PFSK-1 (cell line): Measurements from ENCODE around the gene N4BP3.

Source experiments
- FOXP2 ChIP-seq: optimal IDR thresholded peaks from 2 replicates; pipeline ENCODE3; 2011; ENCODE audit warnings: borderline replicate concordance, control low read depth, inconsistent platforms; ENCODE audit not compliant: insufficient read depth; ENCODE audit errors: extremely low read length, extremely low read depth
- POLR2AphosphoS5 ChIP-seq: IDR thresholded peaks from 2 replicates; pipeline ENCODE4 v1.6.1; 2012; ENCODE audit warnings: low read depth, mild to moderate bottlenecking, control low read depth, low read length, moderate library complexity
- REST ChIP-seq, 2 experiments: IDR thresholded peaks; 2 replicates each; pipeline versions ENCODE4 v1.6.1 to v1.8.0; 2011 to 2012; ENCODE audit warnings: low read depth in 2 of 2, low read length in 2 of 2, control low read depth in 1 of 2, inconsistent platforms in 1 of 2, mild to moderate bottlenecking in 1 of 2, moderate library complexity in 1 of 2; ENCODE audit not compliant: insufficient read depth in 1 of 2
- SIN3A ChIP-seq: IDR thresholded peaks from 2 replicates; pipeline ENCODE4 v1.6.1; 2012; ENCODE audit warnings: mild to moderate bottlenecking, low read length, moderate library complexity, borderline replicate concordance; ENCODE audit not compliant: insufficient read depth
- TAF1 ChIP-seq: IDR thresholded peaks from 2 replicates; pipeline ENCODE4 v1.6.1; 2012; ENCODE audit warnings: low read length, control low read depth, borderline replicate concordance; ENCODE audit not compliant: insufficient read depth

- TF ChIP-seq TAF1 (no peak), POLR2AphosphoS5 (no peak; the same call in 1 of the 2 replicates), FOXP2 (no peak), REST (IDR thresholded peaks at IDR 0.05; ENCODE audit: insufficient read depth in 1 of 2, low read depth in 2 of 2, low read length in 2 of 2) (no peak), SIN3A (no peak)
Measured at GRCh38 chr5:178145965-178146820, 32.9 kb downstream of the N4BP3 start.
